NCI-H446 (cell line): ENCODE data around the gene ARMS2.

Experiments used
- DNase-seq, 2 experiments: peaks; one replicate each; lab custom pipeline; 2025; lab: John Stamatoyannopoulos, UW

The ARMS2 gene, protein sequence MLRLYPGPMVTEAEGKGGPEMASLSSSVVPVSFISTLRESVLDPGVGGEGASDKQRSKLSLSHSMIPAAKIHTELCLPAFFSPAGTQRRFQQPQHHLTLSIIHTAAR

DNA sequence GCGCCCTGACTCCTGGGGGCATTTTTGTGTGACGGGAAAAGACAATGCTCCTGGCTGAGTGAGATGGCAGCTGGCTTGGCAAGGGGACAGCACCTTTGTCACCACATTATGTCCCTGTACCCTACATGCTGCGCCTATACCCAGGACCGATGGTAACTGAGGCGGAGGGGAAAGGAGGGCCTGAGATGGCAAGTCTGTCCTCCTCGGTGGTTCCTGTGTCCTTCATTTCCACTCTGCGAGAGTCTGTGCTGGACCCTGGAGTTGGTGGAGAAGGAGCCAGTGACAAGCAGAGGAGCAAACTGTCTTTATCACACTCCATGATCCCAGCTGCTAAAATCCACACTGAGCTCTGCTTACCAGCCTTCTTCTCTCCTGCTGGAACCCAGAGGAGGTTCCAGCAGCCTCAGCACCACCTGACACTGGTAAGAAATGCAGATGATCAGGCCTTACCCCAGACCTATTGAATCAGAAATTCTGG, at the start of gene ARMS2:
Gene ARMS2, plus strand, starts transcription at position 51 of the 478 bp plus-strand sequence. Its CDS starts 75 bp downstream, at position 126.
- no peak for DNase-seq

DNA sequence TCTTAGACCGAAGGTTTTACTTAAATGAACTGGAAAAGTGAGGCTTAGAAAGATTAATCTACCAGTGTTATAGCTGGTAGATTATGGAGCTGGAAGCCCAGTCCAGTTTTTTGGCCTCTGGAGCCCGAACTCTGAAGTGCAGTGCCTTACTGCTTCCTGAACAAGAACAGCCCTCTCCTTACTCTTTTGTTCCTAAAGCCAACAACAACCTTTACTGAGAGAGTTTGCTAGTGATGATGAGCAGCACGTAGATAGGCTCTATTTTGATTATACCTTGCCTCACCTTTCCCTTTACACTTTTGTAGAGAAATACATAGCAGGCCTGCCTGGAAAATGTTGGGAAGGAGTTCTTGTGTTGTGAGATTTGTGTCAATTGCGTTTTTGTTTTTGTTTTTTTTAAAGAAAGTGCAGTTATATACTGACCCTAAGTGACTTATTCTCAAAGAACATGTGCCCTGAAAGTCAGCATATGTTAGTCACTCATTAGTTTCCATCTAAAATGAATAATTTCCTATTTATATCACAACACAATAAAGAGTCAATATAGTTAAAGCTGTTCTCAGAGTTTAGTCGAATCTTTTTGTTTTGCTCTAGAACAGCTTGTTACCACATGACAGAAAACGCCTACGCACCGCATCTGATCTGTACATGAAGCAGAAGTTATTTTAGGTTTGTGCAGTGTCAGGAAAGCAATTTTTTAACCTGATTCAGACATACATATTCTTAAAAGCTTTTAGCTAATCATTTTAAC, 46.9 kb upstream of the ARMS2 start:
- DNase-seq, result no peak

DNA sequence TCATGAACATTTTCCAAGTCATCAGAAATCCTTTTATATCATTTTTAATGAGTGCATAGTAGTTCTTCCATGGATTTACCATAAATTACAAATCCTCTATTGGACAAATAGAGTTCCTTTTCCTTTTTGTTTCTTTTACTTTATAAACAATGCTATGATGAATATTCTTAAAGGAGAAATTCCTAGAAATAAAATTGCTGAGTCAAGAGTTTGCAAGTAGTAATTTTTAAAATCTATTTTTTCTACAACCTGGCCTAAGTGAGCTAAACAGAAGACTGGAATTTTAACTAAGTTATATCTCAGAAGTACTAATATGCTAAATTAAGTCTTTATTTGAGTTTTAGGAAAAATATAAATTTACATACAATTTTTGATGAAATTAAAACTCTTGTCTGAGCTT, 41.1 kb upstream of the ARMS2 start:
- no peak for DNase-seq

DNA sequence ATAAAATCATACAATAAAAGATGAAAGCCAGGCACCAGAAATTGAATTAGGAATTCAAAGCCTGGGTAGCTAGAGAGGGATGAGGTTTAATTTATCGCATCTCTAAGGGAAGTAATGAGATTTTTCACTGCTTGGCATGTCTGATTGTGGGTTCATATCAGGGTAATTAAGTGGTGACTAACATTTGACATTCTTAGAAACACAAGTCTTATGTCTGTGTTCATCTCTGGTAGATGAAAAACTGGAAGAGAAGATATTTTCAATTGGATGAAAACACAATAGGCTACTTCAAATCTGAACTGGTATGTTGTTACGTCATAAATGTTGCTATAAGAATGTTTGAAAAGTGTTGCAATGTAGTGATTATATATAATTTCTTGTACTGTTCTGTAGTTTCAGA, 36.8 kb upstream of the ARMS2 start:
- no peak for DNase-seq

DNA sequence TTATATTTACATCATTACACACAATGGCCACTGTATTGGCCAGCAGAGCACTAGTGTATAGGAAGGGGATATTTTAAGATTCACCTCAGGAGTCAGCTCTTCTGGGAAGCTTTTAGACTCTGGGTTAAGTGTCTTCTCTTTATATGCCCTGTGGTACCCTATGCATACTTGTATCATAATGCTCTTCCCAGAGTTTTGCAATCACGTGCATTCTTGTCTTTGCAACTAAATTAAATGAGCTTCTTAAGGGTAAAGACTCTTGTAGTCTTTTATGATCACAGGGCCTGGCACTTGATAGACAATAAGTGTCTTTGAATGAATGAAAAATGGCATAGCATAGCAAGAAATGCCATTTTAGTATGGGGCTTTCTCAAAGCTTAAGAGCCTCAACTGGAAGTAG, 35.4 kb upstream of the ARMS2 start:
- DNase-seq, result no peak

DNA sequence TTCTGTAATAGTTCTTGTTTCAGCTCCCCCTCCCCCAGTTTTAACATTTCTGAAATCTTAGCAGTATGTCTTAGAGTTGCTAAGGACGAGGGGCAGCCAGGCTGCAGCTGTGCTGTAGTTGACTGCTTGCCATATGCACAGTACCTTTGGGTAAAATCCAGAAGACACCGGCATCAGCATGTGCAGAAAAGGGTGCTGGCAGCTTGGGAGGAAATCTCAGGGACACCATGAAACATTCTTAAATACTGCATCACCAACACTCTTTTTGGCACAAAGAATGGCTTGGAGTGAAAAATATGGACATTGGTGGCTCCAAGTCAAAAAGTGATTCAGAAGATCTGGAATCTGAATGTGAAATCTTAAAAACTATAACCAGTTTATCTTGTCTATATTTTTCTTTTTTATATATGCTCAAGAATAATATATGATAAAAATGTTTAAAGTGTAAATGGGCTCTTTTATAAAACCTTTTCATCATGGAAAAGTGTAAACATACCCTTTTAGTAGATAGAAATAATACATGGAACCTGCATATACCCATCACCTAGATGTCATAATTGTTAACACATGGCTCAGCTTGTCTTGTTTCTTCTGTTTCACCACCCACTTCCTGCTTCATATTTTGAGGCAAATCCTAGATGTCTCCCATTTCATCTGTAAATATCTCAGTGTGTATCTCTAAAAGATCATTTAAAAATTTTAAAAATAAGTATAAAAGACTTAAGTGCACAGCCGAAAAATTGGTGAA, 34.4 kb upstream of the ARMS2 start:
- DNase-seq, result peak in 1 of 2 experiments; percentile 64

DNA sequence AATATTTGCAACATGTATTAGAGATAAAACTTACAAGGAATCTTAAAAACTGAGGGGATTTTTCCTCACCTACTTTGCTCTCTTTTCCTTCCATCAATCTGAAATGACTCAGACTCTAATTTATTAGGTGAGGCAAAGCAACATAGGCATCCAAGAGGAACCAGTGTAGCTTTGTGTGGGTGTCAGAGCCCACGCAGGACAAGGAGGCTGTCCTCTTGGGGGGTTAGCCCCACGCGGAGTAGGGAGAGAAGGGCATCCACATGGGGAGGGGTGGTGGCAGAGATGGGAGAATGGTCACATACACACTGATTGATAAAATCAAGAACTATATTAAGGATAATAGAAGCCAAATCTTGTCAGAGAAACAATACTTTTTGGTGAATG, 33.8 kb upstream of the ARMS2 start:
- no peak for DNase-seq

DNA sequence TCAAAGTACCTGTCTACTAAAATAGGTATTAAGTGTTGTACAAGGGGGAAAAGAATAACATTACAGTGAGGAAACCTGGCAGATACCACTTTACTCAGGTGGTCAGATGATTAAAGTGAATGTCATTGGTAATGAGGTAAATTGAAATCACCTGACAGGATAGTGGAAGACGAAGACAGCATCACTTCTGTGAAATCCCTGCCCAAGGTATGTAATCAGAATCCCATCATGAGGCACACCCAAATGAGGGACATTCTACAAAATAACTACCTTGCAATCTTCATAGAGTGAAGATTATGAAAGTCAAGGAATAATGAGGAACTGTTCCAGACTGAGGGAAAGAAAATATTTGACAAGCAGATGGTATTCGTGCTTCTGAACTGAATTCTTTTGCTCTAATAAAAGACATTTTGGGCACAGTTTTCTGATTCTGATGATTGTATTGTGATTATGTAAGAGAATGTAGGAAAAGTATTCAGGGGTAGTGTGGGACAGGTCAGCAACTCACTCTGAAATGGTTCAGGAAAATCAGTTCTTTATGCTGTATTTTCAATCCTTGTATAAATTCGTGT, 33.3 kb upstream of the ARMS2 start:
- DNase-seq, result no peak

DNA sequence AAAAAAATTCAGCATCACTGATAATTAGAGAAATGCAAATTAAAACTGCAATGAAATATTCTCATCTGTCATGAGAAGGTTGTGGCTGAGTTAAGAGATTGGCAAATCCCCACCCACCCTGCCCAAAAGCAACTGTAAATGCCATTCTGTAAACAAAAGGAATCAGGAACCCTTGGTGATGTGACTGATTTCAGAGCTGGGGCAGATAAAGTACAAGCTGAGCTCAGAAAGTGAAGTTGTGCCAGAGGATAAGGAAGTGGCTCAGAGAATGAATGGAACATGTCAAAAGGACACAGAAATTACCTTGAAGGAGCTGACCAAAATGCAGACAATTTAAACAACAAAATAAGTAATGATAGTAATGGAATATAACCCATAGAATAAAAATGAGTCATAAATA, 32.7 kb upstream of the ARMS2 start:
- DNase-seq, result no peak

DNA sequence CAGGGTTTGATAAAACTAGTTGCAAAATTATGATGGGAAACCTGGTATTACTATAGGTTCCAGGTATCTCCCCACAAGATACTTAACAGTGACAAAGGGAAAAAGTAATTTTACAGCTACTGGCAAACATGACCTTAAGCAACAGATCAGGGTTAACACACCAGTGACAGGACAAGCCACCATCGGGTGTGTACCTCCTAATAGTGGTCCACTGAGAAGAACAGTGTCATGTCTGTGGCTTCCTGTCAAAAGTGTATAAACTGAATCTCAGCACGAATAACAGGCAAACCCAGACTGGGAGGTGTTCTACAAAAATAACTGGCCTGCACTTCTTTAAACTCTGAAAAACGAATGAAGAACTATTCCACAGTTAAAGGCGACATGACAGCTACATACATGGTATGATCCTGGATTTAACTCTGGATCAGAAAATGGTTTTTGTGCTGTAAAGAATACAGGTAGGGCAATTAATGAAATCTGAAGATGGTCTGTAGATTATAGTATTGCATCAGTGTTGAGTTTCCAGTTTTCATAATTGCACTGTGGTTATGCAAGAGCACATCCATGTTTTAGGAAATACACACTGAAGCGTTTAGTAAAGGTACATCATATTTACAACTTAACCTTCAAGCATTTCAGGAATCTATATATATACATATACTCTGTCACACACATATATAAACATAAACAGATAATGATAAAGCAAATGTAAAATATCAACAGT, 32.0 kb upstream of the ARMS2 start:
- DNase-seq, result no peak

DNA sequence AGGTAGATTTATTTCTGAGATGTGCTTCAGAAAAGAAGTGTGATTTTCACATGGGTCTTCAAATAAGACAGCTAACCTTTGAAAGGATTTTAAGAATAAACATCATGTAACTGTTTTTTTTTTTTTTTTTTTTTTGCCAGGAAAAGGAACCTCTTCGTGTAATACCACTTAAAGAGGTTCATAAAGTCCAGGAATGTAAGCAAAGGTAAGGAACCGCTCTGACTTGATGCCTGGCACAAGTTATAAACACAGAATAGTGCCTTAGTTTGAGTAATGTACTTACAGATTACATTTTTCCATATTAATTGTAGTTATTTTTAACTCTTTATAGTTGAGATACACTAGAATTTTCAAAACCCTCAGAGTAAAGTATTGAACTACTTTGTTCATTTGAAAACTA, 30.4 kb upstream of the ARMS2 start:
- no peak for DNase-seq

DNA sequence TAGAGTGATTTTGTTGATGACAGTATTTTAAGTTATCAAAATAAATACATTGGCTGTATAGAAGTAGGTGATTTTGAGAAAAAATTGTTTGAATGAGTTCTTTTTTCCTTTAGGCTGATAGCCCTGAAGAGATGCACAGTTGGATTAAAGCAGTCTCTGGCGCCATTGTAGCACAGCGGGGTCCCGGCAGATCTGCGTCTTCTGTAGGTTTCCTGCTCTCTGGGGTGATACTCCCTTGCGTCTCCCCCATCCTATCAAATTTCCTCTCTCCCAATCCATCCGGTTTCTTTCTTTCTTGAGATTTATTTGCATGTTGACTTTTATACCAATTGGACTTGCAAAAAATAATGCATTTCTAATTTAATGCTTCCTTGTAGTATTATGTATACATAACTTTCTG, 27.6 kb upstream of the ARMS2 start:
- DNase-seq, result no peak

DNA sequence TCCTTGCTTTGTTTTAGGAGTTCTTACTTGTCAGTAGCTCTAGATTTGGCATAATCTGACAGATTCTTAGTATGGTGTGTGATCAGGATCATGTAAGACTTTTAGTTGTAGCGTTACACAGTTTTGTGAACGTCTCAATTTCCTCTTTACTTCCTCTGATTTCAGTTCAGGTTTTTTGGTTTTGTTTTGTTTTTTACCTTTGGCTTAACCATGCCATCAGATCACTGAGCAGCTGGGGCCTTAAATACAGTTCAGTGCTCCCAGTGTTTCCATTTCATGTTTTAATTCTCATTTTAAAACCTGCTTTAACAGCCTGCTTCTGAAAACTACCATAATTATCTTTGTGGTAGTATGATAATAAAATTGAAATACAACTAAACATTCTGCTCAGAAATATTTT, 27.2 kb upstream of the ARMS2 start:
- DNase-seq, result no peak

DNA sequence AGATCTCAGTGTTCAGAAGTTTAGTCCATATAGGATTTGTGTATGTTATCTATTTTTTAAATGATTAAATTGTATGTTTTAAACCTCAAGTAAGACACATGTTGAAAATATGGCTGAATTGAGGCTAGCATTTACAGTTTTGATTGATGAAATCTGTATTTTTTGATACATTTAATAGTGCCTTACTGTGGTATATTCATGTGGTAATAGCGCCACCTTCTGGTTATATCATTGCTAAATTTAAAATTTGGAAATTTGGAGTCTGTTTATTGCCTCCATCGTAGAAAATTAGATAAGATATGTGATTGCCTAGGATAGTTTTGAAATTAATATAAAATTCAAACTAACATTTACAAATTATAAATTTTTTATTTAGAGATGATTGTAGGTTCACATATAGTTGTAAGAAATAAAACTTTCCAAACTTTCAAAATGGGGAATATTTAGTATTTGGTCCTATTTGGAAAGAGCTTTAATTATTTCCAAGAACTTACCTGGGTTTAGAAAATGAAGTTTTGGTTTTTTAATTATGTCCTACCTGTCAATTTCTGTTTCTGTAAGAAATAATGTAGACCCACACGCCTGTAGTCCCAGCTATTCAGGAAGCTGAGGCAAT, 19.1 kb upstream of the ARMS2 start:
- peak in 1 of 2 experiments; percentile 53 for DNase-seq

DNA sequence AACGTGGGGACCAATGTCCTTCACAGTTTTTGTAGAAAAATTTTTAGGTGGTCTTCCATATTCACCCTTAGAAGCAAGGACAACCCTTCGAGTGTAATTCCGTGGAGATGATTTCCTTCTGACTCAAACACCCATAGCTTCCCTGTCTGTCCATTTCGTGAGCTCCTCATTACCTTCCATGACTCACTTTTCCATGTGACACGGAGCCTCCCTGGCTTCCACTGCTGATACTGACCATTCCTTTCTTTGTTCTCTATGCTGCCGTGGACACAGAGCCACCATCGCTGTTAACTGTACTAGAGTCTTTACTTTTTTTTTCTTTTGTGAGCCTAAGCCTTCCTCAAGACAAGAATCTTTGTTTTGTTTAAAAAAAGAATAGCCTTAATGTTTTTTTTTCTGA, 12.5 kb upstream of the ARMS2 start:
- no peak for DNase-seq

DNA sequence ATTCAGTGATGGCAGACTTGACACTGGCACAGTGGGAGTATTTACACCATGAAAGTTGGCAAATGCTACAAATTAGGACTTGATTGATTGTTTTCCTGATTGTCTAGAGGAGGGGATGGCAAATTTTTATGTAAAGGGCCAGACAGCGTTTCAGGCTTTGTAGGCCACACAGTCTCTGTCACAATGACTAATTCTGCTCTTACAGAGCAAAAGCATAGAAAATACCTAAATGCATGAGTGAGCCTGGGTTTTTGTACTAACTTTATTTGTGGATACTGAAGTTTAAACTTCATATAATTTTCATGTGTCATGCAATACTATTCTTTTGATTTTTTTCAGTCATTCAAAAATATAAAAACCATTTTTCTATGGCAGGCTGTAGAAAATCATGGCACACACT, 9.0 kb upstream of the ARMS2 start:
- no peak for DNase-seq

DNA sequence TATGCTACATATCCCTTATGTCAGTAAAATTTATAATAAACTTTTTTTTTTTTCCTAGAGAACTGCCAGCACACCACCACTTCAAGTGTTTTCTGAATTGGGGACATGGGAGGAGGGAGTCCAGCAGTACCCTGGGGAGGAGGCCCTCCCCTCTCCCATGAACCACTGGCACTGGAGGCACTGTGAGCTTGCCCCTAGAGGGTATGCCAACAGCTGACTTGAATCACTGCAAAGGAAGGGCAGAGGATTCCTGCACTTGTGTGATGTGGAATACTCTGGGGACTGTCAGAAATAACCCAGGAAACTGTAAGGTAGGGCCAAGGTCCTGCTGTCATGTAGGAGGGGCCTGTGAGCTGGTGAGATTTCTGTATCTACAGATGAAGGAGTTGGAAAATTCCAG, 8.5 kb upstream of the ARMS2 start:
- no peak for DNase-seq

DNA sequence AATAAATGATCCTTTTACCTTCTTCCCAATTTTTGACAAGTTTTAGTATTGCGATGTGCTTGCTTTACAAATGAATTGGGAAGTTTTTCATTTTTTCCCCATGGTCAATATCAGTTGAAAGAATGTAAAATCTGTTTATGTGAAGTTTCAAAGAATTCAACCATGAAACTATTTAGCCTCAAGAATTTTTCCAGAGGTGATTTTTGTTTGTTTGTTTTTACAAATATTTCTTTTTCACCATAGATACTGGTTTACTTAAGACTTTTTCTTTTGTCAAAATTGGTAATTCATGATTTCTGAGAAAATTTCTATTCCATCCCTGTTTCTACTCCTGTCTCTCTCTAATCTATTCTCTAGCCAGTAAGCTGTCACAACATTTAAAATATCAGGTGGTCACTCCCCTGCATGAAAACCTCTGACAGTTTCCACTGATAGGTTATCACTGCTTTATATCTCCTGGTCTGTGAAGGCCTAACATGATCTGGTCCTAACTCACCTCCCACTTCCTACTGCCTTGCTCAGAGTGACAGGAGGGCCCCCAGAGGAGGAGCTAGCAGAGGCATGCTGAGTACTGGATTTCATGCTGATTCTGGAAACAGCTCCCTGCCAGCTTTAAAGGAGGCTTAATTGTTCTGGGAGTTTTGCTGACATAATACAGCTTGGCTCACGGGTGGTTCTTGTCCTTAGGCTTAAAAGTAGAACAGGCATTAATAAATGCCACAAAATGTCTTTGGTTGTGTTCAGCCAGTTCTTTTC, 7.6 kb upstream of the ARMS2 start:
- no peak for DNase-seq

DNA sequence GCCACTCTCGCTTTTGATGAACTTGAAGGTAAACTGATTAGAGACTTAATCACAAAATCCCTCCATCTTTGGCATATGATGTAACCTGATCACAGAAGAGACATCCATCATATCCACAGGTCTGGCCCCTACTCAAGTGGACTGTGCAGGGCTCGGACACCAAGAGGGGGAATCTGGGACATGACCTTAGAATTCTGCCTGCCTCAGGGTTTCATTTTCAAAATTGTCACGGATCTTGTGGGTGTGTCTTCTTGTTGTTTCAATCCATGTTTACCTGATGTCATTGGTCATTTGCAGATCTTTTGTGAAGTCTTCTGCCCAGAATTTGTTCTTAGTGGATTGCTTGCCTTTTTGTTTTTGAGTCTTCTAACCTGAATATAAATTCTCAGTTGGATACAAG, 5.9 kb upstream of the ARMS2 start:
- DNase-seq, result no peak

DNA sequence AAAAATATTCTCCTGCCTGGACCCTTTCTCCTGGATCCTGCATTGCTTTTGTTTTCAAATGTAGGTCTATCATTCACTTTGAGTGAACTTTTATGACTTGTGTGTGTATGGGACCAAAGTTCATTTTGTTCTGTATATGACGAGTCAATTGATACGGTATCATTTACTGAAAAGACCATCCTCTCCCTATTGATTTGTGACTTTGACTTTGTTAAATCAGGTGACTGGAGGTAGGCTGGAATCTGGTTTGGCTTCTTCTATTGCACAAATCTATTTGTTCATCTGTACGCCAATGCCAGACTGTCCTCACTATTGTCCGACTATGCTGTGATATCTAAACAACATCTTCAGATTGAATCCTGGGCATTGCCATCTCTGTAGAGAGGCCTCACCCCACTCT, 5.3 kb upstream of the ARMS2 start:
- no peak for DNase-seq

DNA sequence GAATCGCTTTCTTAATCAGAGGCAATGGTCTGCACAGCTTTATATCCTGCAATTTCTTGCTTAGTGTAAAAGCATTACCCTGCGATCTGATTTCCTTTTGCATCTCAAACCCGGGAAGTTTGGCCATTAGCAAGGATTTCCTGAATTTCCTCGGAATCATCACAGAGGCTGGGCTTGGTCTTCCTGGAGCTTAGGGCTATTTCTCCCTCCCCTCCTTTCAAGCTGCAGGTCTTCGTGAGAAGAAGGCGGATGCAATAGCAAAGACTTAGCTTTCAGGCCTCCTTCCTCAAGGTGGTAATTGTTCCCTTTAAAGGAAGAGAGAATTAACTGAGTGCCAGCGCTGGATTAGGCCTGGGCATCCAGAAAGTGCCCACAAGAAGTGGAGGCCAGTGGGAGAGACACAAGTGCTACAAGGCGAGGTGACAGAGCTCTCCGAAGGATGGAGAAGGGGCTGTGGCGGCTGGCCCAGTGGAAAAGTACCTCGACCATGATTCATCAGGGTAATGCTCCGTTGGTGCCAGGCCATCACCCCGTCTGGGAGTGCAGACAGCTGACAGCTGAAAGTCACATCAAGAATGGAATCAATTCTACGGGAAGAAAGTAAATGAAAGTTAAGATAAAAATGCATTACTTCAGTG, 4.0 kb upstream of the ARMS2 start:
- no peak for DNase-seq
